H9 (cell line): Measurements from ENCODE around the gene RNF212. TPM values are rescaled to one million over a fixed set of nuclear protein-coding genes. Genes with fewer than 3 reads are reported as not detected.
A peak's percentile ranks its signal among the peaks of the same experiment; 100 is the strongest.

Experiments used
- DNase-seq: peaks from one replicate; pipeline ENCODE4 v3.0.0-alpha.2; 2017
- H2AFZ ChIP-seq: one replicate; pipeline ENCODE4 v1.6.1; 2013; ENCODE audit warnings: mild to moderate bottlenecking, low read length, control low read depth, moderate library complexity
- H2AK5ac ChIP-seq: 2 replicates; pipeline ENCODE4 v1.6.1; 2013; ENCODE audit warnings: low read length, control low read depth, mixed read lengths; ENCODE audit not compliant: insufficient read length
- H2BK120ac ChIP-seq: one replicate; pipeline ENCODE4 v1.6.1; 2013; ENCODE audit warnings: low read depth, mild to moderate bottlenecking, low read length, control low read depth, inconsistent platforms; ENCODE audit not compliant: poor library complexity, severe bottlenecking
- H2BK12ac ChIP-seq: 2 replicates; pipeline ENCODE4 v1.6.1; 2013; ENCODE audit warnings: low read length, control low read depth, mixed read lengths, low read depth; ENCODE audit not compliant: insufficient read length
- H2BK15ac ChIP-seq: 2 replicates; pipeline ENCODE4 v1.6.1; 2013; ENCODE audit warnings: low read depth, low read length, control low read depth
- H2BK20ac ChIP-seq: one replicate; pipeline ENCODE4 v1.6.1; 2013; ENCODE audit warnings: low read depth, mild to moderate bottlenecking, low read length, control low read depth, inconsistent platforms; ENCODE audit not compliant: poor library complexity, severe bottlenecking
- H2BK5ac ChIP-seq: 2 replicates; pipeline ENCODE4 v1.6.1; 2013; ENCODE audit warnings: low read length, control low read depth, mixed read lengths; ENCODE audit not compliant: insufficient read length
- H3K14ac ChIP-seq: 2 replicates; pipeline ENCODE4 v1.6.1; 2013; ENCODE audit warnings: low read length, control low read depth; ENCODE audit not compliant: insufficient read depth
- H3K18ac ChIP-seq: 2 replicates; pipeline ENCODE4 v1.6.1; 2013; ENCODE audit warnings: low read depth, mild to moderate bottlenecking, mixed read lengths, low read length, control low read depth; ENCODE audit not compliant: insufficient read length
- H3K23ac ChIP-seq: 2 replicates; pipeline ENCODE4 v1.6.1; 2013; ENCODE audit warnings: low read length, control low read depth, mixed read lengths, low read depth; ENCODE audit not compliant: insufficient read length
- H3K23me2 ChIP-seq: 2 replicates; pipeline ENCODE4 v1.6.1; 2013; ENCODE audit warnings: low read depth, mild to moderate bottlenecking, mixed read lengths, low read length, control low read depth; ENCODE audit not compliant: insufficient read length, poor library complexity, severe bottlenecking
- H3K27ac ChIP-seq: 2 replicates; pipeline ENCODE4 v1.5.1; 2013; ENCODE audit warnings: low read length, control low read depth, mixed read lengths, low read depth; ENCODE audit not compliant: insufficient read length
- H3K27me3 ChIP-seq: 2 replicates; pipeline ENCODE4 v1.6.1; 2013; ENCODE audit warnings: low read length, control low read depth, inconsistent platforms; ENCODE audit not compliant: insufficient read depth
- H3K4ac ChIP-seq: 2 replicates; pipeline ENCODE4 v1.6.1; 2013; ENCODE audit warnings: low read depth, mild to moderate bottlenecking, control low read depth, inconsistent platforms, low read length, moderate library complexity
- H3K4me1 ChIP-seq: 2 replicates; pipeline ENCODE4 v1.6.1; 2013; ENCODE audit warnings: low read length, control low read depth, inconsistent platforms; ENCODE audit not compliant: insufficient read depth
- H3K4me2 ChIP-seq: 2 replicates; pipeline ENCODE4 v1.6.1; 2013; ENCODE audit warnings: low read length, control low read depth, mixed read lengths; ENCODE audit not compliant: insufficient read length, insufficient read depth
- H3K56ac ChIP-seq: 2 replicates; pipeline ENCODE4 v1.6.1; 2013; ENCODE audit warnings: low read depth, mild to moderate bottlenecking, mixed read lengths, low read length, control low read depth; ENCODE audit not compliant: insufficient read length
- H3K79me1 ChIP-seq: 2 replicates; pipeline ENCODE4 v1.6.1; 2013; ENCODE audit warnings: low read depth, mild to moderate bottlenecking, moderate library complexity, low read length, control low read depth, inconsistent platforms; ENCODE audit not compliant: insufficient read depth, poor library complexity, severe bottlenecking
- H3K79me2 ChIP-seq: 2 replicates; pipeline ENCODE4 v1.6.1; 2013; ENCODE audit warnings: low read length, control low read depth, inconsistent platforms; ENCODE audit not compliant: insufficient read depth
- H3K9ac ChIP-seq: 2 replicates; pipeline ENCODE4 v1.6.1; 2013; ENCODE audit warnings: low read length, control low read depth, mixed read lengths; ENCODE audit not compliant: insufficient read length; ENCODE audit errors: extremely low read depth
- H3K9me3 ChIP-seq: one replicate; pipeline ENCODE4 v1.6.1; 2013; ENCODE audit warnings: low read depth, low read length, inconsistent platforms; ENCODE audit not compliant: control insufficient read depth
- H3T11ph ChIP-seq: one replicate; pipeline ENCODE4 v1.6.1; 2013; ENCODE audit warnings: mild to moderate bottlenecking, low read length, control low read depth, inconsistent platforms
- H4K20me1 ChIP-seq: one replicate; pipeline ENCODE4 v1.6.1; 2013; ENCODE audit not compliant: control insufficient read depth, insufficient read length, insufficient read depth
- H4K5ac ChIP-seq: 2 replicates; pipeline ENCODE4 v1.6.1; 2013; ENCODE audit warnings: low read depth, mild to moderate bottlenecking, mixed read lengths, low read length, control low read depth; ENCODE audit not compliant: insufficient read length
- H4K8ac ChIP-seq: replicated peaks from 2 replicates; pipeline ENCODE4 v1.6.1; 2013; ENCODE audit warnings: low read length, control low read depth, mixed read lengths, low read depth; ENCODE audit not compliant: insufficient read length
- H4K91ac ChIP-seq: 2 replicates; pipeline ENCODE4 v1.6.1; 2013; ENCODE audit warnings: low read depth, mild to moderate bottlenecking, moderate library complexity, mixed read lengths, low read length, control low read depth; ENCODE audit not compliant: insufficient read length
- H3K27ac Mint-ChIP-seq, 3 experiments: 2 replicates in 2 of 3; 3 replicates in 1 of 3; pipeline ENCODE4 v1.8.0; 2020 to 2021; ENCODE audit warnings: mixed read lengths in 3 of 3, mild to moderate bottlenecking in 1 of 3, moderate library complexity in 1 of 3
- H3K27me3 Mint-ChIP-seq: 2 replicates; pipeline ENCODE4 v1.8.0; 2021; ENCODE audit warnings: low read depth, mild to moderate bottlenecking, moderate library complexity, mixed read lengths
- H3K36me3 Mint-ChIP-seq, 3 experiments: 2 replicates in 2 of 3; 3 replicates in 1 of 3; pipeline ENCODE4 v1.8.0; 2020 to 2021; ENCODE audit warnings: low read depth in 3 of 3, mixed read lengths in 3 of 3; ENCODE audit not compliant: insufficient read depth in 1 of 3
- H3K4me1 Mint-ChIP-seq, 2 experiments: 2 replicates each; pipeline ENCODE4 v1.8.0; 2020; ENCODE audit warnings: mixed read lengths in 2 of 2
- H3K4me3 Mint-ChIP-seq, 2 experiments: 2 replicates in 1 of 2; 3 replicates in 1 of 2; pipeline ENCODE4 v1.8.0; 2020 to 2021; ENCODE audit warnings: mild to moderate bottlenecking in 2 of 2, mixed read lengths in 2 of 2, moderate library complexity in 1 of 2
- H3K9me3 Mint-ChIP-seq, 2 experiments: 2 replicates in 1 of 2; 3 replicates in 1 of 2; pipeline ENCODE4 v1.8.0; 2020; ENCODE audit warnings: mild to moderate bottlenecking in 2 of 2, mixed read lengths in 2 of 2, moderate library complexity in 1 of 2
- WGBS: extraction: QIAGEN DNeasy Blood & Tissue Kit; methylation state at CpG from one replicate; pipeline ENCODE4 v1.1.7; 2013; ENCODE audit warnings: missing lambda C conversion rate, low lambda C conversion rate, mixed read lengths; ENCODE audit not compliant: insufficient read length; ENCODE audit errors: extremely low coverage; 5-methylcytosine and 5-hydroxymethylcytosine counted together
- total RNA-seq: library from RNA; stranded (reverse); gene quantifications from 2 replicates; pipeline ENCODE4 v1.2.1, GENCODE V29; 2021
- TF ChIP-seq, protein P1 (sequence below): fragments of 200-600 bp; sonication (generic); conservative IDR thresholded peaks from 3 replicates; pipeline ENCODE4 v1.8.0; 2021; ENCODE audit warnings: antibody characterized with exemption, mild to moderate bottlenecking

RNF212 gene
- total RNA-seq, 1 experiment from 2014 or later = 3.0 TPM

GRCh38 chr4:1096841-1097240, 16.5 kb downstream of the RNF212 start:
- H2AFZ ChIP-seq = no peak overlapping the region

More at GRCh38 chr4:1096841-1097240, 16.5 kb downstream of the RNF212 start:
- WGBS = no CpG with 5 or more reads among the region's 5 CpGs
- H2BK5ac ChIP-seq = no peak overlapping the region
- no peaks in the 10 kb centered on the region for H4K20me1 ChIP-seq
- H3K56ac ChIP-seq = no peak overlapping the region
- no peaks in the 10 kb centered on the region; the same call in 1 of the 2 replicates for H3K27me3 ChIP-seq
- H3K14ac ChIP-seq = no peak overlapping the region
- no peaks in the 10 kb centered on the region; a peak in 1 of 7 replicates for H3K36me3 Mint-ChIP-seq
- H3K4me2 ChIP-seq = no peak overlapping the region
- no peak overlapping the region for H2BK15ac ChIP-seq
- H3K27ac ChIP-seq = no peak overlapping the region
- no peak overlapping the region for H2BK20ac ChIP-seq
- no peak overlapping the region for H2AK5ac ChIP-seq
- H3K4ac ChIP-seq = no peak overlapping the region
- no peaks in the 10 kb centered on the region for H3K79me2 ChIP-seq
- no peaks in the 10 kb centered on the region for H3K23me2 ChIP-seq
- no peak overlapping the region for H2BK120ac ChIP-seq
- no peaks in the 10 kb centered on the region for H3K4me1 Mint-ChIP-seq
- H3K9me3 ChIP-seq = no peaks in the 10 kb centered on the region
- no peaks in the 10 kb centered on the region for H3K4me1 ChIP-seq
- no peak overlapping the region for H3T11ph ChIP-seq
- no peak overlapping the region for H2BK12ac ChIP-seq
- no peak overlapping the region for H3K18ac ChIP-seq
- no peak overlapping the region for H4K8ac ChIP-seq
- TF ChIP-seq, protein P1, sequence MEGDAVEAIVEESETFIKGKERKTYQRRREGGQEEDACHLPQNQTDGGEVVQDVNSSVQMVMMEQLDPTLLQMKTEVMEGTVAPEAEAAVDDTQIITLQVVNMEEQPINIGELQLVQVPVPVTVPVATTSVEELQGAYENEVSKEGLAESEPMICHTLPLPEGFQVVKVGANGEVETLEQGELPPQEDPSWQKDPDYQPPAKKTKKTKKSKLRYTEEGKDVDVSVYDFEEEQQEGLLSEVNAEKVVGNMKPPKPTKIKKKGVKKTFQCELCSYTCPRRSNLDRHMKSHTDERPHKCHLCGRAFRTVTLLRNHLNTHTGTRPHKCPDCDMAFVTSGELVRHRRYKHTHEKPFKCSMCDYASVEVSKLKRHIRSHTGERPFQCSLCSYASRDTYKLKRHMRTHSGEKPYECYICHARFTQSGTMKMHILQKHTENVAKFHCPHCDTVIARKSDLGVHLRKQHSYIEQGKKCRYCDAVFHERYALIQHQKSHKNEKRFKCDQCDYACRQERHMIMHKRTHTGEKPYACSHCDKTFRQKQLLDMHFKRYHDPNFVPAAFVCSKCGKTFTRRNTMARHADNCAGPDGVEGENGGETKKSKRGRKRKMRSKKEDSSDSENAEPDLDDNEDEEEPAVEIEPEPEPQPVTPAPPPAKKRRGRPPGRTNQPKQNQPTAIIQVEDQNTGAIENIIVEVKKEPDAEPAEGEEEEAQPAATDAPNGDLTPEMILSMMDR = no peak
- H4K91ac ChIP-seq = no peak overlapping the region
- DNase-seq = peak; percentile 11
- no peak overlapping the region for H3K27ac Mint-ChIP-seq
- H3K27me3 Mint-ChIP-seq = peaks cover 5% of the 10 kb centered on the region
- no peak overlapping the region for H3K23ac ChIP-seq
- H3K79me1 ChIP-seq = no peaks in the 10 kb centered on the region
- H3K4me3 Mint-ChIP-seq = no peak overlapping the region
- H4K5ac ChIP-seq = no peak overlapping the region
- no peaks in the 10 kb centered on the region for H3K9me3 Mint-ChIP-seq
- no peak overlapping the region for H3K9ac ChIP-seq
